HG03280 (cell line): ENCODE measurements around the gene KCTD17.

Source experiments
- ATAC-seq: cut with Tn5 transposase; IDR thresholded peaks from one replicate; pipeline ENCODE4 v1.9.1; 2021; ENCODE audit warnings: mild to moderate bottlenecking, moderate library complexity; ENCODE audit not compliant: unreplicated experiment

KCTD17 gene

DNA sequence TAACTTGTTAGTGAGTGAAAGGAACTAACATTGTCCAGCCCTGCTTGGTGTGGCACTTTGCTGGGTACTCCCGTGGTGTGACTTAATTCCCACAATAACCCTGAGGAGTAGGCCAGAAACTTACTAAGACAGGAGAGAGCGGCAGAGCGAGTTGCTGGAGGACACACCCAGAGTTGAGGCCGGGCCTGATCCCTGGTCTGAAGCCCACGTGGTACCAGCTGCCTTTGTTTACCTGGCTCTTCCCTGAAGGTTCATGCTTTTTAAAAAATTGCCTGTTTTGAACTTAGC is 31.4 kb upstream of the KCTD17 start:
- ATAC-seq, result no peak

DNA sequence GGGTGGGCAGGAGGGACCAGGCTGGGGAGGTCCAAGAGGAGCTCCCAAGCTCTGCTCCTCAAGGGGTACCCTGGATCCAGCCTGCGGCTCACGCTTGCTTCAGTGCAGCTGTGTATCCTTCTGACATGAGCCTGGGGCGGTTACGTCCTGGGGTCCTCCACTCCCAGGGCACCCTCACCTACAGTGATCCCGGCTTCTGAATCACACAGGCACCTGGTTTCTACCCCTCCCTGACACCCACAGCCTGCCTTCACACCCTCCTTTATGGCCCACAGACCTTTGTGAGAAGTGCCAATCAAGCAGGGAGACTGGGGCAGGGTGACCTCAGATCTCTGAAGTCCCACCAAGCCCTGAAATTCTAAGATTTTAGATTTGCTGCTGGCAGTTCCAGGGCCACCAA is 30.5 kb upstream of the KCTD17 start:
- ATAC-seq, result no peak

DNA sequence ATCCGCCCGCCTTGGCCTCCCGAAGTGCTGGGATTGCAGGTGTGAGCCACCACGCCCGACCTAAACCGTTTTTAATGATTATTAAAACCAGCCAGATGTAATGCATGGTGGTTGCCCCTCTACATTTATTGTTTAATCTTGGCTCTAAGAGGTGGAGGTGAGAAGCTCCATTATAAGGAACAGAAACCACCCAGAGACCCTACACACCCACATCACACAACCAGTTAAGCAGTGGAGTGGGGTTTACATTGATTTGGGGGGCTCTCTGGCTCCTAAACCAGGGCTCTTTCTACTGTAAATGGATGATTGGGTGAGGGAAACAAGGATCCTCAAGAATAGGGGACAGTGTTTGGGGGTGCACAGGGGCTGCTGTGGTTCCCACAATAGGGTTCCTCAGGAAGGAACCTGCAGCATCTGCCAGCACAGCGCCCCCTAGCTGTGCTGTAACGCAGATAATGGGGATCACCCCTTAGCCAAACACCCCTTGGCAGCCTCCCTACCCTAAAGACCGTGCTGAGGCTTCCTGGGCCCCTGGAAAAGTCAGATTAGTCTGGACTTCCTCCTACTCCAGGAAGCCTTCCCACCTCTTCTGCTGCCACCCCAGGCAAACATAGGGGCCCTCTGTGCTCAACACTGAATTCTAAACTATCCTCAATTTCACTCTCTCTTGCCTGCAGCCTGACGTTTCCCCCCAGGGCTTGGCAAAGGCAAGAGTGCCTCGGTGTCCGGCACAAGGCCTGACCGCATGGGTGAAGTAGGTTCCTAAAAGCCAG is 29.6 kb upstream of the KCTD17 start:
- ATAC-seq, result no peak

DNA sequence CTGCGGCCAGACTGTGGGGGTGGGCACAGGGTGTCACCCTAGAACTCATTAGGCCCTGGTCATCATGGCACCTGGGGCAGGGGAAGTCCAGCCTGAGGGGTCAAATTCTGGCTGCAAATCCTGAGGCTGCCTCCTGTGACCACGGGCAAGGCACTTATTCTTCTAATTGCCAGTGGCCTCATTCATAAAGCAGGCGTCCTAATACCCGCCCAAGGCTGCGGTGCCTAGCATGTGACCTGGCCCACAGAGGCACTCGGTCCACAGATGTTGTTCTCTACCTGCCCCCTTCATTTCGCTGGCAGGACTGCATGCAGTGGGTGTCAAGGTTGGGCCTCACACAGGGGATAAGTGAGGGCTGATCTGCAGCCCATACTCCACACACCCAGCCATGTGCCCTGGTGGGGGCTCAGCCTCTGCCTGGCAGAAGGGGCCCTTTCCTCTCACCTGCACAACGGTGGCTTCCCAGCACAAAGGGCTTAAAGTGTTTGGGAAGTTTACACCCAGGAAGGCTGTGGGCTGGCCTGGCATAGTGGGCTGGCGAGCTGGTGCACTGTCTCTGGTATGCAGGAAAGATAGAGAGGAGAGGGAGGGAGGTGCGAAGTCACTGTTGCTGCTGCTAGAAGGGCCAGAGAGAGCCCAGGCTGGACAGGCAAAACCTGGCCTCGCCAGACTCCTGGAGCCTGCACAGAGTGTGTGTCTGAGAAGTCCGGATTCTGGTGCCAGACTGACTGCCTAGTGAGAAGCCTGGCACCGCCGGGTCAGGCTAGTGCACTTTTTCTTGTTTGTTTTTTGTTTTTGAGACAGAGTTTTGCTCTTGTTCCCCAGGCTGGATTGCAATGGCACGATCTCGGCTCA is 28.8 kb upstream of the KCTD17 start:
- ATAC-seq, result no peak

GRCh38 chr22:37023743-37024338 is 27.7 kb upstream of the KCTD17 start:
- ATAC-seq, result no peak

GRCh38 chr22:37024339-37025157 is 27.0 kb upstream of the KCTD17 start:
- no peak for ATAC-seq

GRCh38 chr22:37025500-37026070 is 26.0 kb upstream of the KCTD17 start:
- ATAC-seq, result no peak

DNA sequence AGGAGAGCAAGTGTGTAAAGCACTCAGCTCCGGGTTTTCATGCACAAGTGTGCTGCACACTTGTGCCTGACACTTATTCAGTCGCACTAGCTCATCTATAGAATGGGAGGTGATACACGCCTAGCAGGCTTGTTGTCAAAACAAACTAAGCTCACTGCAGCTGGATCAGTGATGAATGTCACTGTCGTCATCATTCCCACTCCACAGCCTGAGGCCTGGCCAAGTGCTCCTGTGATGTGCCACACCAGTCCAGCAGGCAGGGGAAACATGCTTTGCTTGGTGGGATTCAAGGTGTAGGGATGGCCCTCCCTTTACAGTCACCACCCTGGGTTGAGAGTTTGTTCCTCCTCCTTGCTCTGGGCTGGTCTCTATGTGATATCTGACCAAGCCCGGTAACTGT is 25.2 kb upstream of the KCTD17 start:
- ATAC-seq, result no peak

DNA sequence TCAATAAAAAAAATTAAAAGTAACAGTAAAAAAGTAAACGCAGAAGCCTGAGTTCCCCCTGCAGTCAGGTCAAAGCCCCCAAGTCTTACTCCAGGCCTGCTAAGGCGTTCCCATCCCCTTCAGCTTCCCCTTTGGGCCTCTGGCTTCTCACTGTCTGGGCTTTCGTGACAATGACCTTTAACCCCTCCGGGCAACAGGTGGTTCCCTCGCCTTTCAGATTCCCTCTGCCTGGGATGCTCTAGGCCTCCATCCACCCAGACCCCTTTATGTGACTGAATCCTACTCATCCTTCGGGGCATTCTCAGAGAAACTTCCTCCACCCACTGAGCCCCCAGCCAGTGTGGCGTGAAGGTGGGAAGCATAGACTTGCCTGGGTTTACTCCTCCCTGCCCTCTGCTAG is 24.0 kb upstream of the KCTD17 start:
- ATAC-seq, result no peak

DNA sequence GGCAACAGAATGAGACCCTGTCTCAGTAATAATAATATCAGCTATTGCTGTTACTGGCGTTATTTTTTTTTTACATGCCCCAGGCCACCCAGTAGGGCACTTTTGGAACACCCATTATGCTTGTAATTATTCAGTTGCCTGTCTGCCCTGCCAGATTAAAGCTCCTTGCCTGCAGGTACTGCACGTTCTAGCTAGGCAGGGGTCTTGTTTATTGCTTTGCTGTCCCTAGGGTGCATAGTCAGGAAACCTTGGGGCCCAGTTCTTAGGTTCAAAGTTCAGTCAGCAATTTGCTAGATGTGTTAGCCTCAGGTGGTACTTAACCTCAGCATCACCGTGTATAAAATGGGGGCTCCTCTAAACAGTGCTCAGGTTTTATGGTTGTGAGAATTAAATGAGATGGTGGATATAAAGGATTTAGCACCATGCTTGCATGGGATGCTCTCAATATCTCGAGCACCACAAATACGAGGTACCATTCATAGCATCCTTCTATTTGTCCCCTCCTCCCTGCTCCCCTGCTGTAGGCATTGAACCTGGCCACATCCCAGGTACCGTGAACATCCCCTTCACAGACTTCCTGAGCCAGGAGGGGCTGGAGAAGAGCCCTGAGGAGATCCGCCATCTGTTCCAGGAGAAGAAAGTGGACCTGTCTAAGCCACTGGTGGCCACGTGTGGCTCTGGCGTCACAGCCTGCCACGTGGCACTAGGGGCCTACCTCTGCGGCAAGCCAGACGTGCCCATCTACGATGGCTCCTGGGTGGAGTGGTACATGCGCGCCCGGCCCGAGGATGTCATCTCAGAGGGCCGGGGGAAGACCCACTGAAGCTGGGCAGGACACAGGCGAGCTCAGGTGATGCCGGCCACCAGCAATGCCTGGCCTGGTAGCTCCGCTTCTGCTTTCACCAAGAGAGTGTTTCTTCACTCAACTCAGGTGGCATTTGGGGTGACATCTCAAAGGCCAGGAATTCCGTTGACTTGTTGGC is 22.6 kb upstream of the KCTD17 start:
- ATAC-seq, result no peak

- ATAC-seq, result no peak
These were observed 20.8 kb upstream of the KCTD17 start for GRCh38 chr22:37030560-37031281.

DNA sequence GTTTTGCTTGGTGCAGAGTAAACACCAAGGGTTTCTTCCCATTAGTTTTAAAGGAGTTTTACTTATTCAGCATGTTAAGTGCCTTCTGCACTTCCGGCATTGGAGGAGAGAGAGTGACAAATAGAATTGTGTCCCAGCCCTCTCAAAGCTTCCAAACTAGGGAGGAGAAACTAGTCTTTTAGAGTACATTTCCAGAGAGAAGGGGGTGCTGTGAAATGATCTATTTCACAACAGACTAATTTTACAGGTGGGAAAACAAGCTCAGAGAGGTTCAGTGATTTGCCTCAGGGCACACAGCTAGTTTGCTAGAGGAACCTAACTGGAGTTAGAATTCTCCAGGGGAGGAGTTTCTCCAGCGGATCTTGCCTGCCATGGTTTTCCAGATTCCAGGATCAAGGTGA is 19.4 kb upstream of the KCTD17 start:
- no peak for ATAC-seq

DNA sequence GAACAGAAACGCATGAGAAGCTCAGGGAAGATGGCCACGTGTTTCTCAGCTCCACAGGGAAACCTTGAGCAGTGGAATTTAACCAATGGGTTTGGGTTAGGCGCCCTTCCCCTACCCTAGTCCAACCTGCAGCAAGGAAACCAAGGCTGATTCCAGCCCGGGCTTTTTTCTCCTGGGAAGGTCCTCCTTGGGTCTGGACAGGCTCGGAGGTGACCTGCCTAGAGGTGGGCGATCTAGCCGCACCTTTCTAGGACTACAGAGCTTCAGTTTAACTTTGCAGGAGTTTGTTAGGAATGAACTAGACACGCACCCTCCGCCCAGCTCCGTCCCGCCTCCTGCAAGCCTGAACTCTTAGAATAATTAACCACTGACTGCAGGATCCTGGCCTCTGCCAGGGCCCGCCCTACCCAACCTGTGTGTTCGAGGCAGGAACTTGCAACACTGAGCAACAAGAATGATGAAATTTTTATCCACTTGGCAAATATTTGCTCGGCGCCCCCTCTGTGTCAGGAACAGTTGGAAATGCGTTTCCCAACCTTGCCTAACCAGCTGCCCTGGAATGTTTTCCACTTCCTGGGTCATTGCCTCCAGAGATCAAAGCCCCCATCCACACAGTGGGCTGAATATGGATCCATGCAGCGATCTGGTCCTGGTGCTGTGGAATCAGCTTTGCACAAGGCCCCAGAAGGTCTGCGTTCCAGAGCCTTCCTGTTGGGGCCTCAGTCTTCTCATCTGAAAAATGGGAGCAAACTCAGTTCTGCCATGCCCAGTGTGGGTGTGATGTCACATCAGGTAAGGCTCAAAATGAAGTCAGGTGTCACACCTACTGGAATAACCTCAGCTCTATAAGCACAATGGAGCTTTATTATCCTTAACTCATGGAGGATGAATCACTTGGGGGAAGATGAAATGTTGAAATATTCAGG is 18.7 kb upstream of the KCTD17 start:
- ATAC-seq, result no peak

- no peak for ATAC-seq
These were observed 17.7 kb upstream of the KCTD17 start for GRCh38 chr22:37033605-37034430.

GRCh38 chr22:37036655-37037377 is 14.7 kb upstream of the KCTD17 start:
- ATAC-seq, result no peak

DNA sequence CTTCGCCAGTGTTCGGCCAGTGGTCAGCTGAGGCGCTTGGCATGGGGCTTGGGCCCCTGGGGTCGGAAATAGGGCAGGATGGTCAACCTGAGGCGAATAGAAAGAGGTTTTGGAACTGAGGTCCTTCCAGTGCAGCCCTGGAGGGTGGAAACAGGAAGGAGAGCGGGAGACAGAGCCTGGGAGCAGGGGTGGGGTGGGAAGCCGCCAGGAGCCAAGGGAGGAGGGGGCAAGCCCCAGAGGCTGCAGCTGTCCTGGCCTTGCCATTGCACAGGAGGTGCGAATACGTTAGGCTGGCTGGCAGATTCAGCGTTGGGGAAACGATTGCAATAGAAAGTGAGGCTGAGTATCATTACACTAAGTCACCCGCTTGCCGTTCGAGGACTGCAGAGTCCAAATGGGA is 13.9 kb upstream of the KCTD17 start:
- no peak for ATAC-seq
